PC-3 (cell line): ENCODE data around the gene ADAMTS13. TPM values are rescaled to one million over a fixed set of nuclear protein-coding genes. Genes with fewer than 3 reads are reported as not detected.

Source experiments
- ATAC-seq: fragments of 200-7000 bp; cut with Tn5 transposase; 2 replicates; pipeline ENCODE4 v1.9.1; 2020; ENCODE audit warnings: mild to moderate bottlenecking, moderate library complexity
- BruUV-seq: library from RNA; stranded (reverse); fragments of 400-500 nt; replicated peaks from 2 replicates; lab custom pipeline; 2021; lab: Mats Ljungman, UMichigan
- CTCF ChIA-PET: fragments of 300-600 bp; sonication (Branson Sonifier 250); formaldehyde crosslinking; loops from one replicate; lab custom pipeline; 2022; ENCODE audit warnings: antibody characterized with exemption; lab: Charles Lee
- POLR2A ChIA-PET: fragments of 300-600 bp; sonication (Branson Sonifier 250); formaldehyde crosslinking; loops from one replicate; lab custom pipeline; 2022; ENCODE audit warnings: antibody characterized with exemption; ENCODE audit not compliant: unreplicated experiment; lab: Charles Lee
- DNase-seq: peaks from one replicate; pipeline ENCODE4 v3.0.0-alpha.2; 2015
- H2AFZ ChIP-seq: fragments of 300-600 bp; sonication (generic); 2 replicates; pipeline ENCODE4 v1.6.0; 2016; ENCODE audit warnings: antibody characterized with exemption, low read length
- H3F3A ChIP-seq: fragments of 300-600 bp; sonication (generic); one replicate; pipeline ENCODE4 v1.6.0; 2017; ENCODE audit warnings: antibody characterized with exemption, low read length, control low read depth, mild to moderate bottlenecking; ENCODE audit not compliant: unreplicated experiment
- H3K27ac ChIP-seq: fragments of 300-600 bp; sonication (generic); 2 replicates; pipeline ENCODE4 v1.5.1; 2016; ENCODE audit warnings: mild to moderate bottlenecking, low read length
- H3K27me3 ChIP-seq: fragments of 300-600 bp; sonication (generic); 2 replicates; pipeline ENCODE4 v1.6.1; 2016; ENCODE audit warnings: low read length, mixed read lengths
- H3K36me3 ChIP-seq: fragments of 300-600 bp; sonication (generic); 2 replicates; pipeline ENCODE4 v1.6.1; 2016; ENCODE audit warnings: low read depth, mixed run types, low read length, mixed read lengths
- H3K4me1 ChIP-seq: fragments of 300-600 bp; sonication (generic); 2 replicates; pipeline ENCODE4 v1.5.1; 2016; ENCODE audit warnings: low read length; ENCODE audit not compliant: insufficient read depth
- H3K4me2 ChIP-seq: fragments of 300-600 bp; sonication (generic); 2 replicates; pipeline ENCODE4 v1.6.0; 2016; ENCODE audit warnings: low read length
- H3K4me3 ChIP-seq: fragments of 300-600 bp; sonication (generic); 2 replicates; pipeline ENCODE4 v1.5.1; 2016; ENCODE audit warnings: mild to moderate bottlenecking, low read length, mixed read lengths
- H3K79me2 ChIP-seq: fragments of 300-600 bp; sonication (generic); 2 replicates; pipeline ENCODE4 v1.6.1; 2017; ENCODE audit warnings: low read length, mixed read lengths
- H3K9ac ChIP-seq: fragments of 300-600 bp; sonication (generic); 2 replicates; pipeline ENCODE4 v1.6.0; 2016; ENCODE audit warnings: mild to moderate bottlenecking, low read length
- H3K9me2 ChIP-seq: fragments of 300-600 bp; sonication (generic); replicated peaks from 2 replicates; pipeline ENCODE4 v1.6.1; 2016; ENCODE audit warnings: mixed run types, low read length, mixed read lengths
- H3K9me3 ChIP-seq: fragments of 300-600 bp; sonication (generic); 2 replicates; pipeline ENCODE4 v1.6.1; 2016; ENCODE audit warnings: low read length, mixed read lengths
- H4K20me1 ChIP-seq: fragments of 300-600 bp; sonication (generic); 2 replicates; pipeline ENCODE4 v1.6.1; 2016; ENCODE audit warnings: low read length, mixed read lengths
- EZH2 ChIP-seq: fragments of 300-600 bp; sonication (generic); IDR thresholded peaks from one replicate; pipeline ENCODE4 v1.6.1; 2017; ENCODE audit warnings: antibody characterized with exemption, mild to moderate bottlenecking, low read length; ENCODE audit not compliant: unreplicated experiment
- EZH2phosphoT487 ChIP-seq: fragments of 300-600 bp; sonication (generic); IDR thresholded peaks from 2 replicates; pipeline ENCODE4 v1.6.1; 2018; ENCODE audit warnings: mild to moderate bottlenecking, antibody characterized with exemption, low read length, borderline replicate concordance
- intact Hi-C: fragments of 100-400 bp; cut with micrococcal nuclease; formaldehyde crosslinking; loops from 2 replicates; pipeline ENCODE4 v1.9.0; 2023
- total RNA-seq: library from RNA; depleted of rRNA; stranded (reverse); fragments of >200 nt; gene quantifications from 2 replicates; pipeline ENCODE4 v1.2.3, GENCODE V29; 2014
- TF ChIP-seq, protein P1 (sequence below): fragments of 300-600 bp; sonication (generic); conservative IDR thresholded peaks from 2 replicates; pipeline ENCODE4 v1.5.1; 2017; ENCODE audit warnings: antibody characterized with exemption, low read depth, mild to moderate bottlenecking, low read length

ADAMTS13 gene
- total RNA-seq, 1 experiment from 2014 or later, result 0.95 TPM

DNA sequence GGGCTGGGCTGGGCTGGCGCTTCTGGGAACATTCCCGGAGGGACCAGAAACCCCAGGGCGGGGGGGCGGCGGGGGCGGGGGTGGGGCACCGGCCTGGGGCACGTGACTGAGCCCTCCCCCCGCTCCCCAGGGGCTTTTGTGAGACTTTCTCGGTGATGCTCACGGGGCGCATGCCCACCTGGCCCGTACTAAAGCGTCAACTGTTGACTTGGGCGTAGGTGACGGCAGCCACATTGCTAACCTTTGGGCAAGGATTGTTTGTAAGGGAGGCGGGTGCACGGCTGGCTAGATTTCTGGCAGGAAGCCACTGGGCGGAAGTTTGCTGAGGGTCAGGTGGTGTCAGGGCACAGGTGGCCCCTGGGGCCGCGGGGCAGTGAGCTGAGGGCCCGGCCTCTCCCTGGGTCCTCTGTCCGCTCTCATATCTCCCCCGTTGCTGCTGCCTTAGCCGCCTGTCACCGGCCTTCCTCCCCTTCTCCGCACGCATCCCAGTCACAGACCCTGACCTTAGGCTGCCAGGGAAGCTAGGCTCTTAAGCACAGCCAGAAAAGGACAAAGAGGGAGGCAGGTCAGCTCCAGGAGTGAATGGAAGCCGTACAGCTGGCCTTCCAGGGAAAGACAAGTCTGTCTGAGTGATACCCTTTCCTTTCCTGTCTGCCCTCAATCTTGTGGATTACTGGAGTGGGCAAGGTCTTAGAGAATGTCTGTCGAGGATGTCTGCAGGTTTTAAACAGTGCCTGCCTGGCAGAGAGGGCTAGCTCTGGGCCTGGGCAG lies 38.4 kb downstream of the ADAMTS13 start:
- POLR2A ChIA-PET, result no interaction called here
- H3K4me2 ChIP-seq, result peak overlapping the region; percentile 89
- no peaks in the 10 kb centered on the region for H4K20me1 ChIP-seq
- peaks cover 11% of the 10 kb centered on the region; the same call in 1 of the 2 replicates for H3K4me1 ChIP-seq
- no peaks in the 10 kb centered on the region for H3K79me2 ChIP-seq
- H3K9ac ChIP-seq, result peak overlapping the region; percentile 78
- no peaks in the 10 kb centered on the region for H3K36me3 ChIP-seq
- no peaks in the 10 kb centered on the region for H3K27me3 ChIP-seq
- peak overlapping the region; percentile 92; the same call in 1 of the 2 replicates for H2AFZ ChIP-seq
- ATAC-seq (peak; percentile 10), DNase-seq (peak; percentile 28)
- no peaks in the 10 kb centered on the region for H3K9me3 ChIP-seq
- no peaks in the 10 kb centered on the region for H3F3A ChIP-seq
- H3K9me2 ChIP-seq, result no peaks in the 10 kb centered on the region
- H3K4me3 ChIP-seq, result peak overlapping the region; percentile 85
- intact Hi-C loops, result no loop called here
- TF ChIP-seq EZH2phosphoT487 (no peak), EZH2 (no peak)
- TF ChIP-seq, protein P1, sequence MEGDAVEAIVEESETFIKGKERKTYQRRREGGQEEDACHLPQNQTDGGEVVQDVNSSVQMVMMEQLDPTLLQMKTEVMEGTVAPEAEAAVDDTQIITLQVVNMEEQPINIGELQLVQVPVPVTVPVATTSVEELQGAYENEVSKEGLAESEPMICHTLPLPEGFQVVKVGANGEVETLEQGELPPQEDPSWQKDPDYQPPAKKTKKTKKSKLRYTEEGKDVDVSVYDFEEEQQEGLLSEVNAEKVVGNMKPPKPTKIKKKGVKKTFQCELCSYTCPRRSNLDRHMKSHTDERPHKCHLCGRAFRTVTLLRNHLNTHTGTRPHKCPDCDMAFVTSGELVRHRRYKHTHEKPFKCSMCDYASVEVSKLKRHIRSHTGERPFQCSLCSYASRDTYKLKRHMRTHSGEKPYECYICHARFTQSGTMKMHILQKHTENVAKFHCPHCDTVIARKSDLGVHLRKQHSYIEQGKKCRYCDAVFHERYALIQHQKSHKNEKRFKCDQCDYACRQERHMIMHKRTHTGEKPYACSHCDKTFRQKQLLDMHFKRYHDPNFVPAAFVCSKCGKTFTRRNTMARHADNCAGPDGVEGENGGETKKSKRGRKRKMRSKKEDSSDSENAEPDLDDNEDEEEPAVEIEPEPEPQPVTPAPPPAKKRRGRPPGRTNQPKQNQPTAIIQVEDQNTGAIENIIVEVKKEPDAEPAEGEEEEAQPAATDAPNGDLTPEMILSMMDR, result no peak
- BruUV-seq, result TSS peak; percentile 68
- CTCF ChIA-PET, result no interaction called here
- no peak overlapping the region for H3K27ac ChIP-seq

DNA sequence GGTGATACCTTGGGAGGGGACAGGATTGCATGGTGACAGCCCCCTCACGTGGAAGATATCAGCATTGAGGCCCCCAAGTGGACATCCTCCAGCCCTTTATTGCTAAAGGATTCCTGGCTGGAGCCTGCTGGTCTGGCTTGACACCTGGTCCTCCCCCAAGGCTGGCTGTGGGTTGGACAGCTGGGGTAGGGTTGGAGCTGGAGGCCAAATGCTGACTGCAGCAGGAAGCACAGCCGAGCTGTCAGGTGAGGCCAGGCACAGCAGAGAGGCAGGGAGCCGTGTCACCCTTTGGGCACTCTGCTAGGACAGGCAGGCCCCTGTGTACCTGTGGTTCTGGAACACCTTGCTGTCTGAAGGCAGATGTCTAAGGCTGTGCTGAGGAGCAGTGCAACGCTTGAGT lies 39.8 kb downstream of the ADAMTS13 start:
- no peak overlapping the region for H3K27ac ChIP-seq
- H3K4me1 ChIP-seq, result peaks cover 11% of the 10 kb centered on the region; the same call in 1 of the 2 replicates
- no peaks in the 10 kb centered on the region for H4K20me1 ChIP-seq
- no peak for ATAC-seq
- H3K4me2 ChIP-seq, result no peak overlapping the region
- H3K9me2 ChIP-seq, result no peaks in the 10 kb centered on the region
- BruUV-seq, result no TSS peak
- no peaks in the 10 kb centered on the region for H3K9me3 ChIP-seq
- H3K36me3 ChIP-seq, result no peaks in the 10 kb centered on the region
- no peaks in the 10 kb centered on the region for H3F3A ChIP-seq
- ChIA-PET POLR2A (no interaction called here), CTCF (no interaction called here)
- no peak for DNase-seq
- H3K27me3 ChIP-seq, result no peaks in the 10 kb centered on the region
- H3K79me2 ChIP-seq, result no peaks in the 10 kb centered on the region
- H3K4me3 ChIP-seq, result no peak overlapping the region
- no peak overlapping the region for H3K9ac ChIP-seq
- intact Hi-C loops, result no loop called here
- TF ChIP-seq, protein P1, result no peak
- H2AFZ ChIP-seq, result no peak overlapping the region

DNA sequence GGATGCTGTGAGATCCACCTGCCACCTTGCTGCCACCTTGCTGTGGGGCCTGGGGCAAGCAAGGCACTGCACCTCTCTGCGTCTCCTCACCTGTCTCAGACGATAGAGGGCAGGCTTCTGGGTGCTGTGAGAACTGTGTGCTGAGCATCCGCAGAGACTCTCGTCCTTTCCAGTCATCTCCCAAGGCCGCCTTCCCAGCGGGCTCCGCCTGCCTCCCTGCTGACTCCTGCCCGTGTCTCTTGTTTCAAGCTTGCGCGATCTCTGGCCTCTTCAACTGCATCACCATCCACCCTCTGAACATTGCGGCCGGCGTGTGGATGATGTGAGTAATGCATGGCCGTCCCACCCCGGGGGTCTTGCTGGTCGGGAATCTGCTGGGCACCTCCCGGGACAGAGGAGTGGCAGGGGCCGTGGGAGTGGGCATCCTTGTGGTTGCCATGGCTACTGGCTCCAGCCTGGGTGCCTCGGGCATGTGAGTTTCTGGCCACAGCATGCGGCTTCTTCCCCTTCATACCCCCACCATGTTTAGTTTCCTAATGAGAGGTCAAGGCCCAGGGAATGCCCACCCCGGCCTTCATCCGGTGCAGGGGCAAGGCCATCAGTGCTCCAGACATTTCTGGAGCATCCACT lies 41.2 kb downstream of the ADAMTS13 start:
- no peak overlapping the region for H2AFZ ChIP-seq
- BruUV-seq, result no TSS peak
- H3K9me2 ChIP-seq, result no peaks in the 10 kb centered on the region
- DNase-seq (no peak), ATAC-seq (no peak)
- H4K20me1 ChIP-seq, result no peaks in the 10 kb centered on the region
- peaks cover 11% of the 10 kb centered on the region; the same call in 1 of the 2 replicates for H3K4me1 ChIP-seq
- TF ChIP-seq EZH2 (no peak), EZH2phosphoT487 (no peak)
- TF ChIP-seq, protein P1, result peak; percentile 40; the same call in 1 of the 2 replicates
- ChIA-PET CTCF (no interaction called here), POLR2A (no interaction called here)
- H3K79me2 ChIP-seq, result no peaks in the 10 kb centered on the region
- intact Hi-C loops, result no loop called here
- H3F3A ChIP-seq, result no peaks in the 10 kb centered on the region
- H3K4me3 ChIP-seq, result no peak overlapping the region
- no peak overlapping the region for H3K27ac ChIP-seq
- H3K9me3 ChIP-seq, result no peaks in the 10 kb centered on the region
- H3K27me3 ChIP-seq, result no peaks in the 10 kb centered on the region
- no peaks in the 10 kb centered on the region for H3K36me3 ChIP-seq
- H3K9ac ChIP-seq, result no peak overlapping the region
- H3K4me2 ChIP-seq, result no peak overlapping the region
